ENCODE results near the gene KAT7.

KAT7 gene

GRCh38 chr17:49842371-49842770 is 53.9 kb downstream of the KAT7 start:
- Histone ChIP-seq H3K4me3 (ENCODE audit: insufficient read depth, low read length, poor library complexity, severe bottlenecking) (no peak overlapping the region), H3K9ac (ENCODE audit: low read length) (no peak overlapping the region), H4K20me1 (ENCODE audit: low read depth, low read length) (no peaks in the 10 kb centered on the region), H3K36me3 (ENCODE audit: low read length) (no peaks in the 10 kb centered on the region), H3K79me2 (ENCODE audit: insufficient read depth, low read length) (no peaks in the 10 kb centered on the region), H3F3A (ENCODE audit: insufficient read depth) (no peaks in the 10 kb centered on the region), H3K9me2 (replicated peaks; ENCODE audit: insufficient read depth, low read length) (no peaks in the 10 kb centered on the region), H2AFZ (ENCODE audit: low read depth, low read length, severe bottlenecking) (no peak overlapping the region), H3K9me3 (ENCODE audit: insufficient read depth, low read length) (no peaks in the 10 kb centered on the region), H3K27ac (ENCODE audit: low read depth, low read length) (no peak overlapping the region), H3K4me2 (ENCODE audit: low read depth, low read length, poor library complexity, severe bottlenecking) (no peak overlapping the region), H3K27me3 (ENCODE audit: low read length) (no peaks in the 10 kb centered on the region)
- no peak for TF ChIP-seq CTCF (IDR thresholded peaks at IDR 0.05; ENCODE audit: insufficient read depth, low read length, poor library complexity, severe bottlenecking)
- TF ChIP-seq EZH2phosphoT487 (conservative IDR thresholded peaks at IDR 0.05; ENCODE audit: low read length): no peak

DNA sequence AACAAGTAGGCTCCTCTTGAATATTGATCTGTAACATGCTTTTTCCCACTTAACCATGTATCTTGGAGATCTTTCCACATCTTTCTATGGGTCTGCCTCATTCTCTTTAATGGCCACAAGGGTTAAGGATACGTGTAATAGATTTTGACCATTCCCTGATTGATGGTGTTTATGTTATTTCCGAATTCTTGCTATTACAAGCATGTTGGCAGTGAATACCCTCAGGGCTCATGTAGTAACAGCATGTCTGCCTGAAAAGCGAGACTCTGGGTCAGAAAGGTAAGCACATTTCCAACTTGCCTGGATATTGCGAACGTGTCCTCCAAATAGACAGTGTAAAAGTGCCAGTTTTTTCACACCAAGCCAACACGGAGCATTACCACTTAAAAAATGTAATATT is 54.4 kb downstream of the KAT7 start:
- Histone ChIP-seq H4K20me1 (ENCODE audit: low read depth, low read length) (no peaks in the 10 kb centered on the region), H3K27me3 (ENCODE audit: low read length) (no peaks in the 10 kb centered on the region), H3K9me2 (replicated peaks; ENCODE audit: insufficient read depth, low read length) (no peaks in the 10 kb centered on the region)

GRCh38 chr17:49843774-49844350 is 55.4 kb downstream of the KAT7 start:
- TF ChIP-seq EZH2phosphoT487 (conservative IDR thresholded peaks at IDR 0.05; ENCODE audit: low read length): no peak
- TF ChIP-seq CTCF (IDR thresholded peaks at IDR 0.05; ENCODE audit: insufficient read depth, low read length, poor library complexity, severe bottlenecking): peak; percentile 29
- H3F3A ChIP-seq (ENCODE audit: insufficient read depth): no peaks in the 10 kb centered on the region
- no peak overlapping the region for H2AFZ ChIP-seq (ENCODE audit: low read depth, low read length, severe bottlenecking)
- H3K79me2 ChIP-seq (ENCODE audit: insufficient read depth, low read length): no peaks in the 10 kb centered on the region
- H3K36me3 ChIP-seq (ENCODE audit: low read length): no peaks in the 10 kb centered on the region
- H3K27me3 ChIP-seq (ENCODE audit: low read length): no peaks in the 10 kb centered on the region
- no peak overlapping the region for H3K4me2 ChIP-seq (ENCODE audit: low read depth, low read length, poor library complexity, severe bottlenecking)
- H3K9me2 ChIP-seq (replicated peaks; ENCODE audit: insufficient read depth, low read length): no peaks in the 10 kb centered on the region
- H3K9me3 ChIP-seq (ENCODE audit: insufficient read depth, low read length): no peaks in the 10 kb centered on the region
- H3K4me3 ChIP-seq (ENCODE audit: insufficient read depth, low read length, poor library complexity, severe bottlenecking): no peak overlapping the region
- H3K9ac ChIP-seq (ENCODE audit: low read length): no peak overlapping the region
- H4K20me1 ChIP-seq (ENCODE audit: low read depth, low read length): no peaks in the 10 kb centered on the region
- H3K27ac ChIP-seq (ENCODE audit: low read depth, low read length): no peak overlapping the region

More for the DNA sequence above, 54.4 kb downstream of the KAT7 start:
- H3K4me2 ChIP-seq (ENCODE audit: low read depth, low read length, poor library complexity, severe bottlenecking): no peak overlapping the region
- no peak overlapping the region for H3K4me3 ChIP-seq (ENCODE audit: insufficient read depth, low read length, poor library complexity, severe bottlenecking)
- H3F3A ChIP-seq (ENCODE audit: insufficient read depth): no peaks in the 10 kb centered on the region
- H2AFZ ChIP-seq (ENCODE audit: low read depth, low read length, severe bottlenecking): no peak overlapping the region
- TF ChIP-seq CTCF (IDR thresholded peaks at IDR 0.05; ENCODE audit: insufficient read depth, low read length, poor library complexity, severe bottlenecking) (no peak), EZH2phosphoT487 (conservative IDR thresholded peaks at IDR 0.05; ENCODE audit: low read length) (no peak)
- H3K36me3 ChIP-seq (ENCODE audit: low read length): no peaks in the 10 kb centered on the region
- H3K9ac ChIP-seq (ENCODE audit: low read length): no peak overlapping the region
- H3K79me2 ChIP-seq (ENCODE audit: insufficient read depth, low read length): no peaks in the 10 kb centered on the region
- H3K9me3 ChIP-seq (ENCODE audit: insufficient read depth, low read length): no peaks in the 10 kb centered on the region
- H3K27ac ChIP-seq (ENCODE audit: low read depth, low read length): no peak overlapping the region
